Stimulated activated CD4-positive, alpha-beta T cell treated with anti-CD3 and anti-CD28 coated beads, Interleukin-1b, Interleukin-23, amount 100 ng/mL, for 48 hours (primary cell): ENCODE measurements around the gene ARL2BP.
A peak's percentile ranks its signal among the peaks of the same experiment; 100 is the strongest.

ENCODE experiments used
- DNase-seq: peaks from one replicate; pipeline ENCODE4 v3.0.0-alpha.2; 2020

The ARL2BP gene

GRCh38 chr16:57235128-57236021, 9.7 kb upstream of the ARL2BP start:
- peak; percentile 80 for DNase-seq

GRCh38 chr16:57236022-57236350, 9.1 kb upstream of the ARL2BP start:
- no peak for DNase-seq

- no peak for DNase-seq
Observed at GRCh38 chr16:57238682-57239081, 6.4 kb upstream of the ARL2BP start.

GRCh38 chr16:57239107-57239506, 6.0 kb upstream of the ARL2BP start:
- no peak for DNase-seq

- no peak for DNase-seq
Observed at GRCh38 chr16:57240851-57241250, 4.2 kb upstream of the ARL2BP start.

GRCh38 chr16:57242650-57243049, 2.4 kb upstream of the ARL2BP start:
- DNase-seq: no peak

- DNase-seq: no peak
Observed at GRCh38 chr16:57244463-57244766, 644 bp upstream of the ARL2BP start.

GRCh38 chr16:57245472-57246113, 534 bp downstream of the ARL2BP start:
- no peak for DNase-seq

GRCh38 chr16:57251352-57251751, 6.3 kb downstream of the ARL2BP start:
- no peak for DNase-seq

- DNase-seq: no peak
Observed at GRCh38 chr16:57252148-57252721, 7.2 kb downstream of the ARL2BP start.

- DNase-seq: no peak
Observed at GRCh38 chr16:57253466-57253865, 8.4 kb downstream of the ARL2BP start.

- no peak for DNase-seq
Observed at GRCh38 chr16:57255686-57256415, 10.8 kb downstream of the ARL2BP start.

- DNase-seq: no peak
Observed at GRCh38 chr16:57256601-57257395, 11.7 kb downstream of the ARL2BP start.

GRCh38 chr16:57257455-57258070, 12.5 kb downstream of the ARL2BP start:
- DNase-seq: no peak

- DNase-seq: no peak
Observed at GRCh38 chr16:57258226-57258909, 13.3 kb downstream of the ARL2BP start.

GRCh38 chr16:57258910-57259475, 13.9 kb downstream of the ARL2BP start:
- DNase-seq: no peak

GRCh38 chr16:57260294-57260929, 15.4 kb downstream of the ARL2BP start:
- no peak for DNase-seq

- DNase-seq: no peak
Observed at GRCh38 chr16:57261806-57262205, 16.7 kb downstream of the ARL2BP start.

- no peak for DNase-seq
Observed at GRCh38 chr16:57262841-57263540, 17.9 kb downstream of the ARL2BP start.
